ENCODE data around the gene MADD.
"Not testable (repeated sequence)": the region's sequence is repeated elsewhere in the genome, so short reads cannot be mapped to it uniquely, and the experiment has no call there.

MADD gene

GRCh38 chr11:47325271-47326041 lies 55.5 kb downstream of the MADD start:
- no peak for DNase-seq (ENCODE audit: low spot score)

DNA sequence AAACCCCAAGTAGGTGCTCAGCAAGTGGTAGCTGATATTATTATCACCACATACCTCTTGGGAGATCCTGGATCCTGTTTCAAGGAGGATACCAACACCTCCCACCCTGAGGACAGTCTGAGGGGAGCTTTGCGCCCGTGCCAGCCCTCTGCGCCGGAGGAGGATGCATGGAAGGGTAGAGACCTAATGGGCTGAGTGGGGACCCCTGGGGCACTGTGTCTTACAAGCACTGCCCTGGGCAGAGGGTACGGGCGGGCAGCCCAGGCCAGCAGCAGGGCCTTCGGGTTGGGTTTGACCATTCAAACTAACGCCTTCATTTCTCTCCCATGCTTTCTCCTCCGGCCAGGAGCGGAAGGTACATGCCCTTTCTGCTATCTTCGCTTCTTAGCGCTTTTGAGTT lies 56.3 kb downstream of the MADD start:
- DNase-seq (ENCODE audit: low spot score), result no peak

- DNase-seq (ENCODE audit: low spot score), result no peak
Measured at GRCh38 chr11:47327025-47327424, 57.1 kb downstream of the MADD start.

DNA sequence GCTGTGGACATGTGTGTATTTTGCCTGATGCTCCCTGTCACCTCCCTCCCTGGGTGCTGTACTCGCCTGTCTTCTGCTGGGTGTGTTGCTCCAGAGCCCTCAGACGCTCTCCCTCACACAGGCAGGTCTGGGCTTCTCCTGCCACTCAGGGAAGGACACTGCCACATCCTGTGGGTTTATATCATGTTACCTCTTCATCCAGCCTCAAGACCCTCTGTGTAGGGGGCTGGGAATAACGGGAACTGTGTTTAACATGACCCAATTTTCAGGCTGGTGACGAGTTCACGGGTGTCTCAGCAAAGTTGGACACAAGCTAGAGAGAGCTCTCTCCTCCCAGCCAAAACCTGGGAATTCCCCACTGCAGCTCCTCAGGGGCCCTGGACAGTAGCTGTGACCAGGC lies 58.0 kb downstream of the MADD start:
- DNase-seq (ENCODE audit: low spot score), result no peak

- DNase-seq (ENCODE audit: low spot score), result peak; percentile 76
Measured at GRCh38 chr11:47328449-47329390, 58.8 kb downstream of the MADD start.

GRCh38 chr11:47329431-47329986 lies 59.6 kb downstream of the MADD start:
- DNase-seq (ENCODE audit: low spot score), result no peak

- DNase-seq (ENCODE audit: low spot score), result no peak
Measured at GRCh38 chr11:47329987-47330931, 60.3 kb downstream of the MADD start.

DNA sequence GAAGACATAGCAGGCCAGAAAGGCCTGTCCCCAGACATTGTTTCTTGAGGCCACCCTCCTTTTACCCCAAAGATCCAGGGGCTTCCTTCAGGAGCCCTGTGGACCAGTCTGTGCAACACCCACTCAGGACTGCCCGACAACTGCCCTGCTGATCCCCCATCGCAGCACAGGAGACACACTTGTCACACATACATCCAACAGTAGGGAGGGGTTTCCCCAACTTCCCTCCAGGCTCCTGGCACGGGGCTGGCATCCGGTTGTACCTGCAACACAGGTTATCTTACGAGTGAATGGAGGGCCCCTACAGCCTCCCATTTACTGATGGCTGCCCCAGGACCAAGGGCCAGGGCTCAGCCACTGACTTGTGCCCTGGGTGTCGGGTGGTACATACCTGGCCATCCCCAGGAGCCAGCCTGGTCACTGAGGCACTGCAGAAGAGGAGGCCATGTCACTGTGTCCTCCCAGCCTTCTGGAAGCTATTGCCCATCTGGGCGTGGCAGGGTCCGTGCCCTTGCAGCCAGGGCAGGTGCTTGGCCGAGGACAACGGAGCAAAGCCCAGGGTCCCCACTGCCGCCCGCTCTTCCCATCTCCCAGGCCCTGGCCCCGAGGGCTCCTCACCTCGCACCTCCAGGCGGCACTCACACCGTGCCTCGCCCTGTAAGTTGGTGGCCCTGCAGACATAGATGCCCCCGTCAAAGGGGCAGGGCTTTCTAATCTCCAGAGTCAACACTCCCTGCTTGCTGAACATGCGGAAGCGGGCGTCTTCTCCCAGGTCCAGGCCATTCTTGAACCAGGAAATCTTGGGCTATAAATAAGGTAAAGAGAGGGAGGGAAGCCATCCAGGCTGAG lies 61.7 kb downstream of the MADD start:
- no peak for DNase-seq (ENCODE audit: low spot score)

DNA sequence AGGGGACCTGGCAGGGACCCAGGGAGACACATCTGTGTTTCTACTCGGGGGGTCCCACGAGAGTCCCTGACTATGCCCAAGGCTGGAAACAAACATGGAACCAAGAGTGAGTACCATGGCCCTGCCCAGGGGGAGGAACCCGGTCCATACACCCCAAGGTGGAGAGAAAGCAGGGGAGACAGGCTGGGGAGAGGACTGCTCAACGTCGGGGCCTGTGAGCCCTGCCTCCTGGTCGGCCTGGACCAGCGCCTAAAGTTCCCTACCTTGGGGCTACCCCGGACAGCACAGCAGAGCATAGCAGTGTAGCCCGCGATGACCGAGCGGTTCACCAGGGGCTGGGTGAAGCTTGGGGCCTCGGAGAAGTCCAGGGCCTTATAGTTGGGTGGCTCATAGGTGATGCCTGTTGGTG lies 62.4 kb downstream of the MADD start:
- DNase-seq (ENCODE audit: low spot score), result no peak

DNA sequence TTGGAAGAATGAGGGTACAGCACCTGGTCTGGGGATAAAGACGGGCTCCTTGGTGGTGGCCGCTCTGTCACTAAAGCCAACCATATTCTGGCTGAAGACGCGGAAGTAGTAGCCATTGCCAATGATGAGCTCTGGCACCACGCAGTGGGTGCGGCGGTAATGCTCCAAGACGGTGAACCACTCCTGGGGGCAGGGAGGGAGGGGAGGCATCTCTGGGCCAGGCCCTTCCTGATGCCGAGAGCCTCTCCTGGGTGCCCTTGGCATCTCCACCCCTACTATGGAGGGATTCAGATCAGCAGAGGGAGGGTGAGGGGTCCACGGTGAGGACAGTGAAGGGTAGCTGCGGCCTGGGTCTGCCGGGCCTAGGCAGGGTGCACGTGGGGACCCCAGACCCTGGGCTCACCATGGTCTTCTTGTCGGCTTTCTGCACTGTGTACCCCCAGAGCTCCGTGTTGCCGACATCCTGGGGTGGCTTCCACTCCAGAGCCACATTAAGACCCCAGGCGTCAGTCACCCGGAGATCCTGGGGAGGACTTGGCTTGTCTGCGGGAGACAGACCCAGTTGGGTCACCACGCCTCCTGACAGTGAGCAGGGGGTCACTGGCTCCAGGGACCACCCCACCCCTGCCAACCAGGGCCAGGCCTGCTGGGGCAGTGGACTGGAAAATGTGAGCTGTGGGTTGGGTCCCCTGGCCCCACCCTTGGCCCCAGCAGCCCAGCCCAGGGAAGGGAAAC lies 63.0 kb downstream of the MADD start:
- DNase-seq (ENCODE audit: low spot score), result no peak

- no peak for DNase-seq (ENCODE audit: low spot score)
Measured at GRCh38 chr11:47333526-47333845, 63.6 kb downstream of the MADD start.

- DNase-seq (ENCODE audit: low spot score), result no peak
Measured at GRCh38 chr11:47333886-47334443, 64.0 kb downstream of the MADD start.

GRCh38 chr11:47334699-47335411 lies 64.9 kb downstream of the MADD start:
- not testable (repeated sequence) for DNase-seq (ENCODE audit: low spot score)

DNA sequence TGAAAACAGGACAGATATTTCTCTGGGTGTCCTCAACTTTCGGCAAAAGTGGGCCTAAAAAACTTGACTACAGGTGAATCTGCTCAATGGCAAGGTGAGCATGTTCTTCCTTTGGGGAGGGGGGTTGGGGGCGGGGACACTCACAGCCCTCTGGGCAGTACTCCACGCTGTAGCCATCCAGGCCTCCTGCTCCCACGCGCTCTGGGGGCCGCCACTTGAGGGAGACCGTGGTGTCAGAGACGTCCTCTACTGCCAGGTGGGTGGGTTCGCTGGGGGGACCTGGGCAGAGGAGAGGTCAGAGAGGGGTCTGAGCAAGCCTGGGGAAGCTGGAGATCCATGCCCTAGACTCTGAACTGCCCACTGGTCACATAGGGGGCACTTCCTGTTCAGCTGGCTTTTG lies 65.8 kb downstream of the MADD start:
- no peak for DNase-seq (ENCODE audit: low spot score)

GRCh38 chr11:47336595-47336994 lies 66.7 kb downstream of the MADD start:
- no peak for DNase-seq (ENCODE audit: low spot score)

DNA sequence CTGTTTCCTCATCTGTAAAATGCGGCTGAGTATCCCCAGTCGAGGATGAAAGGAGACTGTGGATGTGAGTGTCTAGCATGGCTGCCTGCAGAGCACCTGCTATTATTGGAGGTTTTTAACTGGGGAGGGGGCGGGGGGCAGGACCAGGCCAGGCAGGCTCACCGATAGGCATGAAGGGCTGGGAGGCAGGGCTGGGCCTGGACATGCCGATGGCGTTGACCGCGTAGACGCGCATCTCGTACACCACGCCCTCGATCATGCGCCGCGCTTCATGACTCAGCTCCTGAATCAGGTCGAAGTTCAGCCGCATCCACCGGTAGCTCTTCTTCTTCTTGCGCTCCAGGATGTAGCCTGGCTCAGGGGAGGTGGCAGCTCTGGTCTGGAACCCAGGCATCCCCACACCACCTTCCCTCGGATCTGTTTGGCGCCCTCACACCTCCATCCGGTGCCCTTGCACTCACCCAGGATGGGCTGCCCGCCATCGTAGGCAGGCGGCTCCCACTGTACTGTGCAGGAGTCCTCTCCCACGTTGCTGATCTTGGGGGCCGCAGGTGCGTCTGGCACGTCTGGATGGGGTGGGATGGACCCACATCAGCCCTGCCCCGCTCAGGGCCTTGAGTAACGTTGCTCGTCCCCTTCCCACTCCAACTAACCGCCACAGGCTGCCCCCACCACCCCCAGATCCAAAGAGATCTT lies 67.4 kb downstream of the MADD start:
- no peak for DNase-seq (ENCODE audit: low spot score)

- no peak for DNase-seq (ENCODE audit: low spot score)
Measured at GRCh38 chr11:47338396-47339241, 68.7 kb downstream of the MADD start.

DNA sequence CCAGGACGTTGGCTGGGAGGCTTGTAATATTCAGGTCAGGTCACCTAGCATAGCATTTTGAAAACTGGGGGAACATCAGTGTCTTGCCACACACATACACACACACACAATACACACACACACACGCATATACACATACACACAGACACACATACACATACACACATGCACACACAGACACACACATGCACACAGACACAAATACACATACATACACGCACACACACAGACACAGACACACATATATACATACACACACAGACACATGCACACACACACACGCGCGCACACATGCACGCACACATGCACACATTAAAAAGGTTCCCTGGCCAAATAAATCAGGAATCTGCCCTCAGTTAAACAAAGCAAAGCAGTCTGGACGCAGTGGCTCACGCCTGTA lies 70.1 kb downstream of the MADD start:
- no peak for DNase-seq (ENCODE audit: low spot score)

All from germinal center (tissue), 1 donor.